IMR-90 (cell line): ENCODE data around the gene ELMO1. TPM values are rescaled to one million over a fixed set of nuclear protein-coding genes. Genes with fewer than 3 reads are reported as not detected.

Experiments used
- ATAC-seq: fragments of 200-7000 bp; cut with Tn5 transposase; 2 replicates; pipeline ENCODE4 v1.9.1; 2020; ENCODE audit warnings: low read depth, mild to moderate bottlenecking, moderate library complexity
- BruUV-seq: library from RNA; stranded (reverse); fragments of 400-500 nt; replicated peaks from 2 replicates; lab custom pipeline; 2021; lab: Mats Ljungman, UMichigan
- CTCF ChIA-PET: fragments of 300-600 bp; formaldehyde crosslinking; extraction: SDS; loops from one replicate; lab custom pipeline; 2021; ENCODE audit warnings: antibody characterized with exemption; lab: Yijun Ruan, JAX
- POLR2A ChIA-PET: fragments of 300-600 bp; sonication (Branson Sonifier 250); formaldehyde crosslinking; loops from one replicate; lab custom pipeline; 2022; ENCODE audit warnings: antibody characterized with exemption; ENCODE audit not compliant: unreplicated experiment; lab: Charles Lee
- DNase-seq: peaks from one replicate; pipeline ENCODE4 v3.0.0; 2013
- H2AFZ ChIP-seq: replicated peaks from 2 replicates; pipeline ENCODE3; 2013; ENCODE audit warnings: low read length, mild to moderate bottlenecking; ENCODE audit not compliant: poor library complexity
- H2AK5ac ChIP-seq: 2 replicates; pipeline ENCODE4 v1.6.1; 2013; ENCODE audit warnings: low read depth, low read length, inconsistent platforms
- H2AK9ac ChIP-seq: replicated peaks from 2 replicates; pipeline ENCODE3; 2013; ENCODE audit warnings: mild to moderate bottlenecking, low read depth, low read length, moderate library complexity; ENCODE audit not compliant: poor library complexity
- H2BK120ac ChIP-seq: 2 replicates; pipeline ENCODE4 v1.6.1; 2013; ENCODE audit warnings: low read depth, low read length, inconsistent platforms
- H2BK15ac ChIP-seq: 3 replicates; pipeline ENCODE4 v1.6.1; 2013; ENCODE audit warnings: low read depth, low read length, inconsistent platforms
- H2BK20ac ChIP-seq: 2 replicates; pipeline ENCODE4 v1.6.1; 2013; ENCODE audit warnings: low read depth, mild to moderate bottlenecking, inconsistent platforms, low read length, moderate library complexity
- H2BK5ac ChIP-seq: 2 replicates; pipeline ENCODE4 v1.6.1; 2013; ENCODE audit warnings: mild to moderate bottlenecking, low read depth, low read length, inconsistent platforms; ENCODE audit not compliant: poor library complexity, severe bottlenecking
- H3K14ac ChIP-seq: replicated peaks from 2 replicates; pipeline ENCODE4 v1.6.1; 2013; ENCODE audit warnings: low read depth, low read length, inconsistent platforms
- H3K18ac ChIP-seq: 2 replicates; pipeline ENCODE4 v1.6.1; 2013; ENCODE audit warnings: low read depth, low read length, control low read depth
- H3K23ac ChIP-seq: 2 replicates; pipeline ENCODE4 v1.6.1; 2013; ENCODE audit warnings: low read depth, low read length, inconsistent platforms
- H3K27ac ChIP-seq: 2 replicates; pipeline ENCODE4 v1.5.1; 2013; ENCODE audit warnings: mild to moderate bottlenecking, control low read depth, low read length; ENCODE audit not compliant: insufficient read depth
- H3K27me3 ChIP-seq: 2 replicates; pipeline ENCODE4 v1.6.1; 2013; ENCODE audit warnings: low read length; ENCODE audit not compliant: control insufficient read depth, insufficient read depth
- H3K36me3 ChIP-seq: 2 replicates; pipeline ENCODE4 v1.6.1; 2013; ENCODE audit warnings: low read length, mixed read lengths; ENCODE audit not compliant: control insufficient read depth, insufficient read depth
- H3K4ac ChIP-seq: 2 replicates; pipeline ENCODE4 v1.6.1; 2013; ENCODE audit warnings: low read depth, low read length, inconsistent platforms
- H3K4me1 ChIP-seq: 2 replicates; pipeline ENCODE4 v1.6.1; 2013; ENCODE audit warnings: low read length, mixed read lengths; ENCODE audit not compliant: control insufficient read depth, insufficient read depth
- H3K4me2 ChIP-seq: 2 replicates; pipeline ENCODE4 v1.6.1; 2013; ENCODE audit warnings: low read depth, mild to moderate bottlenecking, control low read depth, low read length, moderate library complexity
- H3K4me3 ChIP-seq: 2 replicates; pipeline ENCODE4 v1.5.1; 2013; ENCODE audit warnings: low read depth, mild to moderate bottlenecking, control low read depth, low read length, moderate library complexity; ENCODE audit not compliant: insufficient read depth
- H3K56ac ChIP-seq: 2 replicates; pipeline ENCODE4 v1.6.1; 2013; ENCODE audit warnings: low read length, inconsistent platforms; ENCODE audit not compliant: insufficient read depth; ENCODE audit errors: extremely low read depth
- H3K79me1 ChIP-seq, 2 experiments: 2 replicates each; pipeline ENCODE4 v1.6.1; 2013; ENCODE audit warnings: low read length in 2 of 2, inconsistent platforms in 1 of 2, low read depth in 1 of 2
- H3K9ac ChIP-seq: 2 replicates; pipeline ENCODE4 v1.6.1; 2013; ENCODE audit warnings: low read depth, low read length, control low read depth
- H3K9me1 ChIP-seq: 2 replicates; pipeline ENCODE4 v1.6.1; 2013; ENCODE audit warnings: low read length, inconsistent platforms; ENCODE audit not compliant: insufficient read depth
- H3K9me3 ChIP-seq: 2 replicates; pipeline ENCODE4 v1.6.1; 2013; ENCODE audit warnings: low read length; ENCODE audit not compliant: control insufficient read depth, insufficient read depth
- H4K20me1 ChIP-seq: 2 replicates; pipeline ENCODE4 v1.6.1; 2013; ENCODE audit warnings: low read length, inconsistent platforms; ENCODE audit not compliant: insufficient read depth
- H4K5ac ChIP-seq: 2 replicates; pipeline ENCODE4 v1.6.1; 2013; ENCODE audit warnings: mild to moderate bottlenecking, low read depth, low read length, control low read depth
- H4K8ac ChIP-seq, 2 experiments: 2 replicates each; pipeline ENCODE4 v1.6.1; 2013; ENCODE audit warnings: low read depth in 2 of 2, low read length in 2 of 2, control low read depth in 1 of 2, inconsistent platforms in 1 of 2
- H4K91ac ChIP-seq: 2 replicates; pipeline ENCODE4 v1.6.1; 2013; ENCODE audit warnings: low read depth, low read length, inconsistent platforms; ENCODE audit not compliant: insufficient read depth
- MXI1 ChIP-seq: IDR thresholded peaks from 2 replicates; pipeline ENCODE4 v1.6.1; 2012; ENCODE audit warnings: low read depth, mild to moderate bottlenecking, low read length, moderate library complexity, borderline replicate concordance
- RAD21 ChIP-seq: IDR thresholded peaks from 2 replicates; pipeline ENCODE4 v1.6.1; 2012; ENCODE audit warnings: low read length, improper control_type of control experiment
- WGBS, 2 experiments: methylation state at CpG; one replicate each; pipeline versions ENCODE4 v1.1.5 to v1.1.7; 2013; ENCODE audit warnings: missing lambda C conversion rate in 2 of 2; ENCODE audit not compliant: insufficient read length in 1 of 2; ENCODE audit errors: extremely low coverage in 2 of 2; 5-methylcytosine and 5-hydroxymethylcytosine counted together
- dilution Hi-C: fragments of 300-500 bp; cut with HindIII; formaldehyde crosslinking; loops from one replicate; pipeline ENCODE4 v1.14.3; 2018; ENCODE audit warnings: low sequenced_read_pairs; ENCODE audit not compliant: unreplicated experiment
- in situ Hi-C: fragments of 300-500 bp; cut with MboI; formaldehyde crosslinking; loops from 3 replicates; pipeline ENCODE4 v1.14.3; 2019; ENCODE audit warnings: low sequenced_read_pairs, inconsistent platforms, mixed read lengths
- intact Hi-C: fragments of 100-400 bp; cut with micrococcal nuclease; formaldehyde crosslinking; loops from 2 replicates; pipeline ENCODE4 v1.10.0; 2022
- polyA plus RNA-seq, 3 experiments: library from polyadenylated mRNA; depleted of rRNA; stranded (reverse); fragments of >200 nt; gene quantifications; 2 replicates each; pipeline ENCODE4 v1.2.3, GENCODE V29; 2012; ENCODE audit warnings: low replicate concordance in 1 of 3
- total RNA-seq: library from RNA; depleted of rRNA; stranded (reverse); fragments of >200 nt; gene quantifications from 2 replicates; pipeline ENCODE4 v1.2.3, GENCODE V29; 2012

Gene ELMO1
- total and polyA plus RNA-seq, 2 of the 4 experiments (the other 2 are of a cell fraction) = 0.03 TPM; not detected in 1

GRCh38 chr7:37410305-37411229, 38.1 kb downstream of the ELMO1 start:
- Histone ChIP-seq H4K91ac (no peak overlapping the region), H2BK20ac (no peak overlapping the region), H3K9ac (no peak overlapping the region), H2BK15ac (no peak overlapping the region), H2AK9ac (no peak overlapping the region), H3K4me2 (no peak overlapping the region), H3K56ac (no peak overlapping the region), H4K5ac (no peak overlapping the region), H3K4me1 (no peaks in the 10 kb centered on the region), H3K79me1 (no peaks in the 10 kb centered on the region), H4K8ac (no peak overlapping the region), H2AK5ac (no peak overlapping the region), H3K27me3 (no peaks in the 10 kb centered on the region), H3K27ac (no peak overlapping the region), H3K9me1 (no peaks in the 10 kb centered on the region), H3K14ac (no peak overlapping the region), H2AFZ (no peak overlapping the region), H3K9me3 (peaks cover 4% of the 10 kb centered on the region), H3K4me3 (no peak overlapping the region), H4K20me1 (no peaks in the 10 kb centered on the region), H3K4ac (no peak overlapping the region), H2BK120ac (no peak overlapping the region), H3K36me3 (no peaks in the 10 kb centered on the region), H3K23ac (no peak overlapping the region), H3K18ac (no peak overlapping the region), H2BK5ac (no peak overlapping the region)
- BruUV-seq = no TSS peak
- POLR2A ChIA-PET = no interaction called here
- dilution Hi-C loops (no loop called here), intact Hi-C loops (no loop called here), in situ Hi-C loops (no loop called here)
- CTCF ChIA-PET = no interaction called here
- ATAC-seq = no peak
- no CpG with 5 or more reads among the region's 1 CpG for whole genome bisulfite sequencing, 2 experiments
- TF ChIP-seq RAD21 = no peak
- no peak for TF ChIP-seq MXI1
- no peak for DNase-seq
